ENCODE measurements around the gene ANGPTL4.
A peak's percentile ranks its signal among the peaks of the same experiment; 100 is the strongest.
"Not testable (repeated sequence)": the region's sequence is repeated elsewhere in the genome, so short reads cannot be mapped to it uniquely, and the experiment has no call there.

Gene ANGPTL4, protein sequence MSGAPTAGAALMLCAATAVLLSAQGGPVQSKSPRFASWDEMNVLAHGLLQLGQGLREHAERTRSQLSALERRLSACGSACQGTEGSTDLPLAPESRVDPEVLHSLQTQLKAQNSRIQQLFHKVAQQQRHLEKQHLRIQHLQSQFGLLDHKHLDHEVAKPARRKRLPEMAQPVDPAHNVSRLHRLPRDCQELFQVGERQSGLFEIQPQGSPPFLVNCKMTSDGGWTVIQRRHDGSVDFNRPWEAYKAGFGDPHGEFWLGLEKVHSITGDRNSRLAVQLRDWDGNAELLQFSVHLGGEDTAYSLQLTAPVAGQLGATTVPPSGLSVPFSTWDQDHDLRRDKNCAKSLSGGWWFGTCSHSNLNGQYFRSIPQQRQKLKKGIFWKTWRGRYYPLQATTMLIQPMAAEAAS

GRCh38 chr19:8363803-8364771, at the start of gene ANGPTL4:
Gene ANGPTL4, plus strand, starts transcription at chr19:8364155. Its CDS starts 167 bp downstream, at chr19:8364322.
- no peak for DNase-seq (ENCODE audit: low read depth)

- not testable (repeated sequence) for DNase-seq (ENCODE audit: low read depth)
These were observed 48.8 kb upstream of the ANGPTL4 start for GRCh38 chr19:8314981-8315640.

- no peak for DNase-seq (ENCODE audit: low read depth)
These were observed 47.4 kb upstream of the ANGPTL4 start for GRCh38 chr19:8316351-8317125.

DNA sequence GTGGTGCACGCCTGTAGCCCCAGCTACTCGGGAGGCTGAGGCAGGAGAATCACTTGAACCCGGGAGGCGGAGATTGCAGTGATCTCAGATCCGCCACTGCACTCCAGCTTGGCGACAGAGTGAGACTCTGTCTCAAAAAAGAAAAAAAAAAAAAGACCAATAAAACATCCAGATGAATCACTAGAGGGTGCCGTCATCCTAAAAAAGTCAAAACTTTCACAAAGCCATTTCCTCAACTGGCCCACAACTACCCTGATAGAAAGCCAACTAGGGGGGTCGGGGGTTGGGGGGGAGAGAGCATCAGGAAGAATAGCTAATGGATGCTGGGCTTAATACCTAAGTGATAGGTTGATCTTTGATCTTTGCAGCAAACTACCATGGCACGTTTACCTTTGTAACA, 45.1 kb upstream of the ANGPTL4 start:
- not testable (repeated sequence) for DNase-seq (ENCODE audit: low read depth)

DNA sequence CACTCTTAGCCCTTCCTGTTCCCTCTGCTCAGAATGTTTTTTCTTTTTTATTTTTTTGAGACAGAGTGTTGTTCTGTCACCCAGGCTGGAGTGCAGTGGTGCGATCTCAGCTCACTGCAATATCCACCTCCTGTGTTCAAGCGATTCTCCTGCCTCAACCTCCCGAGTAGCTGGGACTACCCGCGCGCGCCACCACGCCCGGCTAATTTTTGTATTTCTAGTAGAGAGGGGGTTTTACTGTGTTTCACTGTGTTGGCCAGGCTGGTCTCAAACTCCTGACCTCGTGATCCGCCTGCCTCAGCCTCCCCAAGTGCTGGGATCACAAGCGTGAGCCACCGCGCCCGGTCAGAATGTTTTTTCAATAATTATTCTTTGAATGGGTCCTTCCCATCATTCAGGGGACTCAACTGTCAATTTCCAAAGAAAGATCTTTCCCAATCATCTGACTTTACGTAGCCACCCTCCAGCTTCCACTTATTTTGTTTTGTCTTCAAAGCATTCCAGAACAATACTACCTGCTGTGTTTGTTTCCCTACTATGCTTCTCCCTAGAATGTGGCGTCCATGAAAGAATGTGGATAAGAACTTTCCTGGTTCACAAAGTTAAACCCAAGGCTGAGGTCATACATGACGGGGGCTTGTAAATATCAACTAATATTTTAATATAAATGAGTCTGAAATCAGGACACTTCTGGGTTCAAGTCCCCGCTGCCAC, 44.0 kb upstream of the ANGPTL4 start:
- no peak for DNase-seq (ENCODE audit: low read depth)

GRCh38 chr19:8320564-8321066, 43.3 kb upstream of the ANGPTL4 start:
- no peak for DNase-seq (ENCODE audit: low read depth)

DNA sequence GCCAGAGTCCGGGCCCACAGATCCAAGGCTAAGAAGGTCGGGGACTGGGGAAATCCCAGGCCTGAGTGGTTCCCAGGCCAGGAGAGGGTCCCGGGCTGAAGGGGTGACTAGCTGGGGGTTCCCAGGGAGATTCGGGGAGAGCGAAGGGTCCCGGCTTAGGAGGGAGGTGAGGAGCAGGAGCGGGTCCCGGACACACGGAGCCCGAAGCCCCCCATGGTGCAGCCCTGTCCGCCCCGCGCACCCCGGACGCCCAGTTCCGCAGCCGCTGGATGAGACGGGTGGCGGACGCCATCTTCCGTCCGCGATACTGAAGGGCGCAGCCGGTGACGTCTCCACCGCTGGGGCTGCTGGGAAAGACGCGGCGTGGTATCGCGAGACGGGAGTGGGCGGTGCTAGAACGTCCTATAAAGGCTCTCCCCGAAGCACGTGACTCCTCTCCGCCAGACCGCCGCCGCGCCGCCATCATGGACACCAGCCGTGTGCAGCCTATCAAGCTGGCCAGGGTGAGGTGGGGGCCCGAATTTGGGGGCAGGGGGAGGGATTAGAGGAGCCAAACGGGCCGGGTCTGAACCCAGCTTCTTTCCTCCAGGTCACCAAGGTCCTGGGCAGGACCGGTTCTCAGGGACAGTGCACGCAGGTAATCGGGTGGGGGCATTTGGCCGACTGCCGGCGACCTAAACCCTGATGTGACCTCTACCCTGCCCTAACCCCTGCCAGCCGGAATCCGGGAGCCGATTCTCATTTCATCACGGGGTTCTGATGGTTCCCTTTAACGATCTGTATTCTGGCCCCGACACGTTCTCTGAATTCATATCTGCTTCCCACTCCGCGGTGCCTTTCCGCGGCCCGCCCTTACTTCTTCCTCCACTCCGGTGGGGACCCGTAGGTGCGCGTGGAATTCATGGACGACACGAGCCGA, 42.6 kb upstream of the ANGPTL4 start, which contains the start of the genes NDUFA7 and RPS28:
Gene NDUFA7, minus strand, starts transcription at position 309 of the 919 bp plus-strand sequence. Its CDS starts 17 bp downstream, at position 292.
Gene RPS28, plus strand, starts transcription at position 430 of the 919 bp plus-strand sequence. Its CDS starts 35 bp downstream, at position 465.
- DNase-seq (ENCODE audit: low read depth) = peak; percentile 94

DNA sequence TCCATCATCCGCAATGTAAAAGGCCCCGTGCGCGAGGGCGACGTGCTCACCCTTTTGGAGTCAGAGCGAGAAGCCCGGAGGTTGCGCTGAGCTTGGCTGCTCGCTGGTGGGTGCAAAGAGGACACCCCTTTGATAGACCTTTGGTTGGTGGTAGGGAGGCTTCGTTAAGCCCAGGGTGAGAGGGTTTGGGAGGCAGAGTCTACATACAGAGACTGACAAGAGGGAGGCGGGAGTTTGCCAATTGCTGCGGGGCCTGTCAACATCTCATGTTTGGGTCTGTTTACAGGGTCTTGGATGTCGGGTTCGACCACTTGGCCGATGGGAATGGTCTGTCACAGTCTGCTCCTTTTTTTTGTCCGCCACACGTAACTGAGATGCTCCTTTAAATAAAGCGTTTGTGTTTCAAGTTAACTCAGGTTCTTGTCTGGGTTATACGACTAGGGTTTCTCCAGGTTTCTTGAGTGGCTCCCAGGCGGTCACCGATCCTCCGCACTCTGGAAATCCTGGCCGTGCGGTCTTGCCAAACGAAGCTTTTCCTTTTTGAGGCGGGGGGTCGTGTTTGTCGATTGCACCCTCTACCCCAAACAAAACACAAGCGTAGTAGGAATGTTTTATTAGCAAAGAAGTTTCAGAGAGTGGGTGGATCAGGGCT, 41.8 kb upstream of the ANGPTL4 start:
- DNase-seq (ENCODE audit: low read depth) = no peak

GRCh38 chr19:8322638-8322997, 41.3 kb upstream of the ANGPTL4 start:
- no peak for DNase-seq (ENCODE audit: low read depth)

- no peak for DNase-seq (ENCODE audit: low read depth)
These were observed 40.2 kb upstream of the ANGPTL4 start for GRCh38 chr19:8323781-8324185.

GRCh38 chr19:8324186-8325050, 39.5 kb upstream of the ANGPTL4 start:
- DNase-seq (ENCODE audit: low read depth) = no peak

GRCh38 chr19:8325454-8325853, 38.5 kb upstream of the ANGPTL4 start:
- DNase-seq (ENCODE audit: low read depth) = no peak

DNA sequence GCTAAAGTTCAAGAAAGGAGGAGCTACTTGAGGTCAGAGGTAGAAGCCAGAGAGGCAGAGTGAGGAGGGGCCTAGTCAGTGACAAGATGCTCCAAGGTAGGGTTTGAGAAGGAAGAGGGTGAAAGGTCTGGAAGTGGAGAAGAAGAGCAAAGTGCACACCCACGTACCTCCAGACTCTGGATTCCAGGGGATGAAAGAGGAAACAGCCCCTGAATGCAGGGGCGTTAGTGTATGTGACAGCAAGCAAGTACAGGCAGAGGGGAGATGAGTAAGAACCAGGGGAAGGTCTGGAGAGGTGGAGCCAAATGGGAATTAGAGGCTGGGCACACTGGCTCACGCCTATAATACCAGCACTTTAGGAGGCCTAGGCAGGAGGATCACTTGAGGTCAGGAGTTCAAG, 34.0 kb upstream of the ANGPTL4 start:
- no peak for DNase-seq (ENCODE audit: low read depth)

GRCh38 chr19:8331263-8331845, 32.6 kb upstream of the ANGPTL4 start:
- no peak for DNase-seq (ENCODE audit: low read depth)

GRCh38 chr19:8332976-8333766, 30.8 kb upstream of the ANGPTL4 start:
- DNase-seq (ENCODE audit: low read depth) = no peak

DNA sequence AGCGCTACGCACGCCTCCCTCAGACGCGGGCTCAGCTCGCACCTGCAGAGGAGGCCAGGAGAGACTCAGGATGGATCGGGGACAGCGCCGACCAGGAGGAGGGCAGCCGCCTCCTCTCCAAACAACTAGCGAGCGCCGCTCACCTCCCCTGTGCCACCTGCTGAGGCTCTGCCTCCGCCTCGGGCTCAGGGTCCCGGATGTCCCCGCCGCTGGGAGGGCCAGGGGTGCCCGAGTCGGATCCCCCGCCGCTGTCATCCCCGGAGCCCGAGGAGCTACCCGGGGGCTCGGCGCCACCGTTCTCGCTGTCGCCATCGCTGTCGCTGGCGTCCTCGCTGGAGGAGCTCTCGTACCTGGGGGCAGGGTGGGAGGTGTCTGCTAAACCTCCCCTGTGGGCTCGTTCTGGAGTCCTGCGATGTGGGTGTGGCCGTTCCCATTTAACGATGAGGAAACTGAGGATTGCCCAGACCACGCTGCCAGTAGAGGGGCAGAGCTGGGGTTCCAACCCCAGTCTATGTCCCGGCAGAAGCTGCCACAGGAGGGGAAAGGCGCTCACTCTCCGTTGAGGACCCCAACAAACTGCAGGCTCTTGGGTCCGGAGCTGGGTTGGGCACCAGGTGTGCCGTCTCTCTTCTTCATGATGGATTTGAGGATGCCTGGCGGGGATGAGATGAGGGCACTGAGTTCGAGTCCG, 30.0 kb upstream of the ANGPTL4 start:
- DNase-seq (ENCODE audit: low read depth) = no peak
